BLaER1 (cell line): ENCODE results near the gene EMC1.
"Not testable (repeated sequence)": the region's sequence is repeated elsewhere in the genome, so short reads cannot be mapped to it uniquely, and the experiment has no call there.

ENCODE experiments used
- H3K27ac ChIP-seq: shearing (Covaris generic); formaldehyde crosslinking; 2 replicates; pipeline ENCODE4 v1.8.1; 2022
- H3K27me3 ChIP-seq: shearing (Covaris generic); formaldehyde crosslinking; 2 replicates; pipeline ENCODE4 v1.8.1; 2022
- H3K36me3 ChIP-seq: shearing (Covaris generic); formaldehyde crosslinking; 2 replicates; pipeline ENCODE4 v1.8.1; 2022
- H3K4me1 ChIP-seq: shearing (Covaris generic); formaldehyde crosslinking; 2 replicates; pipeline ENCODE4 v1.8.1; 2022
- H3K4me2 ChIP-seq: shearing (Covaris generic); formaldehyde crosslinking; 2 replicates; pipeline ENCODE4 v1.8.1; 2022
- H3K4me3 ChIP-seq: shearing (Covaris generic); formaldehyde crosslinking; 2 replicates; pipeline ENCODE4 v1.8.1; 2022
- H3K9ac ChIP-seq: shearing (Covaris generic); formaldehyde crosslinking; 2 replicates; pipeline ENCODE4 v1.8.1; 2022
- H3K9me3 ChIP-seq: shearing (Covaris generic); formaldehyde crosslinking; 2 replicates; pipeline ENCODE4 v1.8.1; 2022
- H4K20me1 ChIP-seq: shearing (Covaris generic); formaldehyde crosslinking; 2 replicates; pipeline ENCODE4 v1.8.1; 2022
- Cebpa-rat ChIP-seq: shearing (Covaris generic); IDR thresholded peaks from 2 replicates; pipeline ENCODE4 v1.8.1; 2022

EMC1 gene

GRCh38 chr1:19193004-19193403, 58.3 kb downstream of the EMC1 start:
- Histone ChIP-seq H3K27ac (no peak overlapping the region), H3K27me3 (no peaks in the 10 kb centered on the region), H3K4me1 (no peaks in the 10 kb centered on the region), H3K9me3 (no peaks in the 10 kb centered on the region), H3K9ac (no peak overlapping the region), H4K20me1 (peaks cover 53% of the 10 kb centered on the region), H3K4me2 (no peak overlapping the region), H3K36me3 (peaks cover 98% of the 10 kb centered on the region), H3K4me3 (no peak overlapping the region)
- no peak for TF ChIP-seq Cebpa-rat

DNA sequence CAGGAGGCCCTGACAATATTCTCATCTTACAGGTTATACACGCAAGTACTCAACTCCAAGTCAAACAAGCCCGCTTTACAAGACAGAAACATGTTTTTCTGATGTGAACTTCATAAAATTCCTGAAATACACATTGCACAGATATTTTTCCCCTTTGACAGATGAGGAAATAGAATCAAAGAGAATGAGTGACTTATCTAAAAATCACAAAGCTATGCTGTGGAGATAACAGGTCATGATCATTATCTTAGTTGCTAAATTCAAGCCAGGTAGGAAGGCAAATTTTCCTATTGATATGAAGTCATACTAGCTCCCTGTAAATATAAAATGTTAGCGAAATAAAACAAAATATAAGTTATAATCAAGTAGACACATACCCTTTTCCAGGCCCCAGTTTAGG, 59.5 kb downstream of the EMC1 start:
- no peaks in the 10 kb centered on the region for H3K4me1 ChIP-seq
- H3K9me3 ChIP-seq: no peaks in the 10 kb centered on the region
- no peak overlapping the region for H3K4me3 ChIP-seq
- peaks cover 98% of the 10 kb centered on the region for H3K36me3 ChIP-seq
- no peak overlapping the region for H3K4me2 ChIP-seq
- H4K20me1 ChIP-seq: peaks cover 43% of the 10 kb centered on the region
- no peaks in the 10 kb centered on the region for H3K27me3 ChIP-seq
- TF ChIP-seq Cebpa-rat: no peak
- H3K27ac ChIP-seq: no peak overlapping the region
- H3K9ac ChIP-seq: no peak overlapping the region

GRCh38 chr1:19190468-19190867, 60.9 kb downstream of the EMC1 start:
- H3K4me1 ChIP-seq: no peaks in the 10 kb centered on the region
- H3K27ac ChIP-seq: no peak overlapping the region
- H3K4me2 ChIP-seq: no peak overlapping the region
- no peak overlapping the region for H3K4me3 ChIP-seq
- no peak for TF ChIP-seq Cebpa-rat
- H3K9ac ChIP-seq: no peak overlapping the region
- no peaks in the 10 kb centered on the region for H3K27me3 ChIP-seq
- H4K20me1 ChIP-seq: peaks cover 42% of the 10 kb centered on the region
- H3K36me3 ChIP-seq: peaks cover 98% of the 10 kb centered on the region
- H3K9me3 ChIP-seq: no peaks in the 10 kb centered on the region

- no peak overlapping the region for H3K9ac ChIP-seq
- H3K4me2 ChIP-seq: no peak overlapping the region
- peaks cover 99% of the 10 kb centered on the region for H3K36me3 ChIP-seq
- H3K27ac ChIP-seq: no peak overlapping the region
- no peak overlapping the region for H3K4me3 ChIP-seq
- H4K20me1 ChIP-seq: peaks cover 39% of the 10 kb centered on the region
- no peaks in the 10 kb centered on the region for H3K9me3 ChIP-seq
- no peaks in the 10 kb centered on the region for H3K27me3 ChIP-seq
- no peaks in the 10 kb centered on the region for H3K4me1 ChIP-seq
- no peak for TF ChIP-seq Cebpa-rat
Observed at GRCh38 chr1:19189270-19189669, 62.1 kb downstream of the EMC1 start.

DNA sequence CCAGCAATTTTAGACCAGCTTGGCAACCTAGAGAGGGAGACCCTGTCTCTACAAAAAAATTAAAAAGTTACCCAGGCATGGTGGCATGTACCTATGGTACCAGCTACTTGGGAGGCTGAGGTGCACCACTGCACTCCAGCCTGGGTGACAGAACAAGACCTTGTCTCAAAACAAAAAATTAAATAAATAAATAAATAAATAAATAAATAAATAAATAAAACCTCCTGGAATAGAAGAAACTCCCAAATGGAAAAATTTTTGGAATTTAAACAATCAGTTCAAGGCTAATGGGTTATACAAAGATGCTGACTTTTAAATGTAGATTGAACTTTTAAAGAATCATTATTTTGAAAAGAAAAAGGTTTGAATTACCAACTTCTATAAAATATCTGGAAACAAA, 63.5 kb downstream of the EMC1 start:
- no peaks in the 10 kb centered on the region for H3K4me1 ChIP-seq
- no peak overlapping the region for H3K4me3 ChIP-seq
- H3K36me3 ChIP-seq: peaks cover 99% of the 10 kb centered on the region
- TF ChIP-seq Cebpa-rat: no peak
- H3K27ac ChIP-seq: no peak overlapping the region
- no peak overlapping the region for H3K9ac ChIP-seq
- no peak overlapping the region for H3K4me2 ChIP-seq
- no peaks in the 10 kb centered on the region for H3K27me3 ChIP-seq
- no peaks in the 10 kb centered on the region for H3K9me3 ChIP-seq
- peaks cover 26% of the 10 kb centered on the region for H4K20me1 ChIP-seq

DNA sequence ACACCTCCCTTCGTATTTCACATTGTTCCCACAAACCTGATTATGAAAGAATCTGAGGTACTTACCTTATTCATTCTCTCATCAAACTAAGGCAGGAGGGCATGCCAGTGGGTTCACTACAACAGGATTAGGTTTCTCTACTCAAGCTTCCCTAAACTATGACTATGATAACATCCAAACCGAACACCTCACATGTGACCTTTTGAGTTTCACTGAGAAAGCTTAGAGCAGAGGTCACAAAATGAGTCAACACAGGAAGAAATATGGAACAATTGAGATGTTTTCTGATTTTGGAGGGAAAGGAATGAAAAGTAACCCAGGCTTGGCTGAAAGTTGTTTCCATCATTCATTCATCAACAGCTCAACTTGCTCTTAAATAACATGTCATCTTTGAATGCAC, 65.3 kb downstream of the EMC1 start:
- H4K20me1 ChIP-seq: peaks cover 14% of the 10 kb centered on the region
- H3K36me3 ChIP-seq: peaks cover 99% of the 10 kb centered on the region
- H3K27me3 ChIP-seq: no peaks in the 10 kb centered on the region
- H3K4me1 ChIP-seq: peaks cover under 1% of the 10 kb centered on the region; the same call in 1 of the 2 replicates
- H3K9me3 ChIP-seq: no peaks in the 10 kb centered on the region
- H3K27ac ChIP-seq: no peak overlapping the region
- no peak overlapping the region for H3K4me3 ChIP-seq
- H3K9ac ChIP-seq: no peak overlapping the region
- H3K4me2 ChIP-seq: no peak overlapping the region
- no peak for TF ChIP-seq Cebpa-rat

DNA sequence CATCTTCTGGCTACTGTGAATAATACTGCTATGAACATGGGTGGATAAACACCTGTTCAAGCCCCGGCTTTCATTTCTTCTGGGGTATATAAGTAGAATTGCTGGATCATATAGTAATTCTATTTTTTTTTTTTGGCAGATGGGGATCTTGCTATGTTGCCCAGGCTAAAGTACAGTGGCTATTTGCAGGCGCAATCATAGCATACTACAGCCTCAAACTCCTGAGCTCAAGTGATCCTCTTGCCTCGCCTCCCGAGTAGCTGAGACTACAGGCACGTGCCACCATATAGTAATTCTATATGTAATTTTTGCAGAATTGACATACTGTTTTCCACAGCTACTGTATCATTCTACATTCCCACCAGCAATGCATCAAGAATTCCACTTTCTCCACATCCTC, 69.1 kb downstream of the EMC1 start:
- no peaks in the 10 kb centered on the region for H3K27me3 ChIP-seq
- no peak overlapping the region for H3K4me3 ChIP-seq
- TF ChIP-seq Cebpa-rat: no peak
- peaks cover 14% of the 10 kb centered on the region; the same call in 1 of the 2 replicates for H3K4me1 ChIP-seq
- no peaks in the 10 kb centered on the region for H3K9me3 ChIP-seq
- no peak overlapping the region for H3K27ac ChIP-seq
- no peak overlapping the region for H3K9ac ChIP-seq
- H3K36me3 ChIP-seq: peaks cover 98% of the 10 kb centered on the region
- H4K20me1 ChIP-seq: 0 out of 2 replicates have a peak, but pooled peaks cover 4% of the 10 kb centered on the region
- no peak overlapping the region for H3K4me2 ChIP-seq

GRCh38 chr1:19180265-19180657, 71.1 kb downstream of the EMC1 start:
- H3K27me3 ChIP-seq, H3K4me2 ChIP-seq, H4K20me1 ChIP-seq, H3K9me3 ChIP-seq, H3K9ac ChIP-seq, H3K27ac ChIP-seq, H3K4me3 ChIP-seq: not testable (repeated sequence)
- H3K4me1 ChIP-seq: peaks cover 14% of the 10 kb centered on the region; the same call in 1 of the 2 replicates
- peaks cover 98% of the 10 kb centered on the region for H3K36me3 ChIP-seq

GRCh38 chr1:19179597-19180264, 71.6 kb downstream of the EMC1 start:
- no peak overlapping the region for H3K27ac ChIP-seq
- H3K9me3 ChIP-seq: no peaks in the 10 kb centered on the region
- no peak for TF ChIP-seq Cebpa-rat
- no peak overlapping the region for H3K4me3 ChIP-seq
- H3K36me3 ChIP-seq: peaks cover 98% of the 10 kb centered on the region
- H3K9ac ChIP-seq: no peak overlapping the region
- no peaks in the 10 kb centered on the region for H3K27me3 ChIP-seq
- 0 out of 2 replicates have a peak, but pooled peaks cover 4% of the 10 kb centered on the region for H4K20me1 ChIP-seq
- H3K4me2 ChIP-seq: no peak overlapping the region; the same call in 1 of the 2 replicates
- H3K4me1 ChIP-seq: peaks cover 14% of the 10 kb centered on the region; the same call in 1 of the 2 replicates

DNA sequence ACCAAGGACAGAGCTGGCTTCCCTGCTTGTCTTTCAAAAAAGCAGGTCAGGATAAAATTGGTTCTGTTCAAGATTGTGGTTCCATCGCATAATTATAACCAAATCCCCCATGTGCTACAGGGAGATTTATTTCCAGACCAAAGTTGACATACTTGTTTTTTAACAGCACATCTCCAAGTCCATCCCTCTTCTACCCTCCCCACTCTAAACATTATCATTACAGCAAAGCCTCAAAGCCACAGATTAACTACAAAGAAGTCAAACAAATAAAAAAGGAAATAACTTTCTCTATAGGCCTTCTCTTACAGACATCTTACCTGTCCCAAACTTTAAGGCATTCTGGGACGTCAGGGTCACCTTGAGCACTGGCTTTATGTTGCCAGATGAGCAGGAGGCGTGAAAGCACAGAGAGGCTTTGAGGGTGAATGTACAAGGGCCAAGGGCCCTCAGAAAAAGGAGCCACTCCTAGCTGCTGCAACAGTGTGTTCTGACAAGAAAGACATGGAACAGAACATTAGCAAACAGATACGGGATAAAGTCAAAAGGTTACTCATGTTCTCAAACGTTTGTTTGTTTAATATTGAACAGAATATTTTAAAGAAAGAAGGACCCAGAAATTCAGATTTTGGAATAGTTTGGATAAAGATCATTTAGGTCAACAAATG, 72.5 kb downstream of the EMC1 start:
- peaks cover 98% of the 10 kb centered on the region for H3K36me3 ChIP-seq
- H3K27ac ChIP-seq: no peak overlapping the region
- no peak for TF ChIP-seq Cebpa-rat
- no peak overlapping the region for H3K4me2 ChIP-seq
- no peaks in the 10 kb centered on the region for H3K9me3 ChIP-seq
- H3K4me3 ChIP-seq: no peak overlapping the region
- H4K20me1 ChIP-seq: 0 out of 2 replicates have a peak, but pooled peaks cover 4% of the 10 kb centered on the region
- H3K27me3 ChIP-seq: no peaks in the 10 kb centered on the region
- H3K9ac ChIP-seq: no peak overlapping the region
- H3K4me1 ChIP-seq: peaks cover 14% of the 10 kb centered on the region; the same call in 1 of the 2 replicates
